D721Med (cell line): Measurements from ENCODE around the gene COL9A2.
"Not testable (repeated sequence)": the region's sequence is repeated elsewhere in the genome, so short reads cannot be mapped to it uniquely, and the experiment has no call there.

Source experiments
- DNase-seq: peaks from one replicate; pipeline ENCODE4 v3.0.0; 2011; ENCODE audit warnings: low spot score; ENCODE audit not compliant: insufficient read length
- FAIRE-seq: peaks from 2 replicates; lab custom pipeline; 2011; peaks lifted over from hg19 to GRCh38; lab: Jason Lieb, UNC
- TF ChIP-seq, protein P1 (sequence below): IDR thresholded peaks from 2 replicates; pipeline ENCODE4 v1.5.1; 2012; ENCODE audit warnings: mild to moderate bottlenecking, control low read depth; ENCODE audit not compliant: insufficient read depth; ENCODE audit errors: missing control alignments

Gene COL9A2

DNA sequence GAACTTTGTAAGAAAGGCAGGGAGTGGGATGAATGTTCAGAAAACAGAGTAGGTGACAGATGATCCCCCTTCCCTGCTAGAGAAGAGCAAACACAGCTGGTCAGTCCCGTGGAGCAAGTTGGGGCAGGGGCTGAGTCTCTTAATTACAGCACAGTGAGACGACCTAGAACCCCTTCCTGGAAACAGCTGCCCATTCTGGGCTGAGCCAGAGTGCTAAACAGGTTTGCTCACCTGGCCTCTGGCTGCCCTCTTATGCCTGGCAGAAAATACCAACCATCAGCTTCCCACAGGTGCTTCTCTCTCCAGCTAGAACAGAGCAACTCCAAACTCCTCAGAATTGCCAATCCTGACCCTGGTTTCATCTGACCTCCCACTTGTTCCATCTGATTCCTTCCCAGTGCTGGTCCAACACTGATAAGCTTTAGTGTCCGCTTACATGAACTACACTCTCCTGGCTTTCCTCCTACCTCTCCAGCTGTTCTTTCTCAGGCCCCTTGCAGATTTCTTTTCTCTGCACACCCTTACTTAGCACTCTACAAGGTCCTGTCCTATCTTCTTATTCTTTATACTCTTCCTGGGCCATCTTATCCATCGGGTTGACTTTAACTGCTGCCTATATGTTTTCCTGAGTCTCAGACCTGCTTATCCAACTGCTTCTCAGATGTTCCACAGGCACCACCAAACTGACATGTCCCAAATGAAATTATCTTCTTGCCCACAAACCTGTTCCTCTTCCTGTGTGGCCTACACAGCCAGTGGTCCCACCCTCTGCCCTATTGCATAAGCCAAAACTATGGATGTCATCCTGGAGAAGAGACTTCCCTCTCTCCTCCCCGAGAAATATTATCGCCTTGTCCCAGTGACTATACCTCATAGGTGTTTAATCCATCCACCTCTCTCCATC lies 22.6 kb upstream of the COL9A2 start:
- FAIRE-seq: no peak
- no peak for DNase-seq
- TF ChIP-seq, protein P1, sequence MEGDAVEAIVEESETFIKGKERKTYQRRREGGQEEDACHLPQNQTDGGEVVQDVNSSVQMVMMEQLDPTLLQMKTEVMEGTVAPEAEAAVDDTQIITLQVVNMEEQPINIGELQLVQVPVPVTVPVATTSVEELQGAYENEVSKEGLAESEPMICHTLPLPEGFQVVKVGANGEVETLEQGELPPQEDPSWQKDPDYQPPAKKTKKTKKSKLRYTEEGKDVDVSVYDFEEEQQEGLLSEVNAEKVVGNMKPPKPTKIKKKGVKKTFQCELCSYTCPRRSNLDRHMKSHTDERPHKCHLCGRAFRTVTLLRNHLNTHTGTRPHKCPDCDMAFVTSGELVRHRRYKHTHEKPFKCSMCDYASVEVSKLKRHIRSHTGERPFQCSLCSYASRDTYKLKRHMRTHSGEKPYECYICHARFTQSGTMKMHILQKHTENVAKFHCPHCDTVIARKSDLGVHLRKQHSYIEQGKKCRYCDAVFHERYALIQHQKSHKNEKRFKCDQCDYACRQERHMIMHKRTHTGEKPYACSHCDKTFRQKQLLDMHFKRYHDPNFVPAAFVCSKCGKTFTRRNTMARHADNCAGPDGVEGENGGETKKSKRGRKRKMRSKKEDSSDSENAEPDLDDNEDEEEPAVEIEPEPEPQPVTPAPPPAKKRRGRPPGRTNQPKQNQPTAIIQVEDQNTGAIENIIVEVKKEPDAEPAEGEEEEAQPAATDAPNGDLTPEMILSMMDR: no peak

DNA sequence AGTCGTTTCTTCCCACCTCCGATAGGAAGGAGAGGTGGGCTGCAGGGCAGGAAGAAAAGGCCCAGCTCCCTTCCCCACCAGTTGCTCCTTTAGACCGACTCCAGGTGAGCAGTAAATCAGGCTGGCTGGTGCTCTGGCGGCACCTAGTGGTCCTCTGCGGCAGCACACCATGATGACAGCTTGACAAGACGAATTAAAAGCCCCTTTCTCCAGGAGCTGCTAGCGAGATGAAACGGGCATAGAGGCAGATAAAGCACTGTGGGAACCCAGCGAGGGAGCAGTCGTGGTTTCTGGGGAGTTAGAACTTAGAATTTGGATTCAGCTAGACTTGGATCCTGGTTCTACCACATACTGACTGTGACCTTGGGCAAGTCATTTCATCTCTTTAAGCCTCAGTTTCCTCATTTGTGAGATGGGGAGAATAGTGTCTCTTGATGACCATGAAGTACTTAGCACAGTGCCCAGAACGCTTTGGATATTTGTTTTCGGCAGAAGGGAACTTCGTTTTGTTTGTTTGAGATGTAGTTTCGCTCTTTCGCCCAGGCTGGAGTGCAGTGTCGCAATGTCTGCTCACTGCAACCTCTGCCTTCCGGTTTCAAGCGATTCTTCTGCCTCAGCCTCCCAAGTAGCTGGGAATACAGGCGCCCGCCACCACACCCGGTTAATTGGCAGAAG lies 21.8 kb upstream of the COL9A2 start:
- DNase-seq (peak; percentile 62), FAIRE-seq (no peak)
- TF ChIP-seq, protein P1: peak; percentile 100

DNA sequence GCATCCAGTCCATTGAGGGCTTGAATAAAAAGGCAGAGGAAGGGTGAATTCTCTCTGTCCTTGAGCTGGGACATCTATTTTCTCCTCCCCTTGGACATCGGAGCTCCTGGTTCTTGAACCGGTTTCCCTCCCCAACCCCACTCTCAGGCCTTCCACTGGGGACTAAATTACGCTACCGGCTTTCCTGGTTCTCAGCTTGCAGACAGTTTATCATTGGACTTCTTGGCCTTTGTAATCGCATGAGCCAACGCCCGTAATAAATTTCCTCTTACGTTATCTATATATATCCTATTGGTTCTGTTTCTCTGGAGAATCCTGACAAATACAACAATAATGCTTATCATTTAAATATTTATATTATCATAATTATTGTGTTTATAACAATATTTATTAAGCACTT lies 20.4 kb upstream of the COL9A2 start:
- DNase-seq (no peak), FAIRE-seq (no peak)
- TF ChIP-seq, protein P1: no peak

DNA sequence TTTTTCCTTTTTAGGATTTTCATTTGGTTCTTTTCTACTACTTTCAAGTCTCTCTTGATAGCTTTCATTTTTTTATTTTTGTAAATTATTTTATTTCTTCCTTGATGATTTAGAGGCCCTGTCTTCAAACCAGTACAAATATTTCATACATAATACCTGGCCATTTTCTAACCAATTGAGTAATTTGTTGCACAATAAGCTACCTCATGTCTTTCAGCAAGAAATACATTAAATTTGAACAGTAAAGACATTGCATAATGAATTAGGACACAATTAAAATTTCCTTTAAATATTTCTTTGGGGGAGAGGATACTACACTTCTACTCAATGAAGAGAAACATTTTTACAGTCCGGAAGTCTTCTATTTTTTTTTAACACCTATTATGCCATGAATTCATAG lies 15.6 kb upstream of the COL9A2 start:
- DNase-seq (no peak), FAIRE-seq (no peak)
- TF ChIP-seq, protein P1: no peak

DNA sequence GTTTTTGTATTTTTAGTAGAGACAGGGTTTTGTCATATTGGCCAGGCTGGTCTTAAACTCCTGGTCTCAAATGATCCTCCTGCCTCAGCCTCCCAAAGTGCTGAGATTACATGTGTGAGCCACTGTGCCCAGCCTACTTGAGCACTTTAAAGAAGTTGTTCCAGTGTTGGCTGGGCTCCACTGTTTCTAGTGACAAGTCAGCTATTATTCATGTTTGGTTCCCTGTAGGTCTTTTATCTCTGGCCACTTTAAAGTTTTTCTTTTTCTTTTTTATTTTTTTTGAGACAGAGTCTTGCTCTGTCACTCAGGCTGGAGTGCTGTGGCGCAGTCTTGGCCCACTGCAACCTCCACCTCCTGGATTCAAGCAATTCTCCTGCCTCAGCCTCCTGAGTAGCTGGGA lies 14.3 kb upstream of the COL9A2 start:
- not testable (repeated sequence) for FAIRE-seq, DNase-seq

DNA sequence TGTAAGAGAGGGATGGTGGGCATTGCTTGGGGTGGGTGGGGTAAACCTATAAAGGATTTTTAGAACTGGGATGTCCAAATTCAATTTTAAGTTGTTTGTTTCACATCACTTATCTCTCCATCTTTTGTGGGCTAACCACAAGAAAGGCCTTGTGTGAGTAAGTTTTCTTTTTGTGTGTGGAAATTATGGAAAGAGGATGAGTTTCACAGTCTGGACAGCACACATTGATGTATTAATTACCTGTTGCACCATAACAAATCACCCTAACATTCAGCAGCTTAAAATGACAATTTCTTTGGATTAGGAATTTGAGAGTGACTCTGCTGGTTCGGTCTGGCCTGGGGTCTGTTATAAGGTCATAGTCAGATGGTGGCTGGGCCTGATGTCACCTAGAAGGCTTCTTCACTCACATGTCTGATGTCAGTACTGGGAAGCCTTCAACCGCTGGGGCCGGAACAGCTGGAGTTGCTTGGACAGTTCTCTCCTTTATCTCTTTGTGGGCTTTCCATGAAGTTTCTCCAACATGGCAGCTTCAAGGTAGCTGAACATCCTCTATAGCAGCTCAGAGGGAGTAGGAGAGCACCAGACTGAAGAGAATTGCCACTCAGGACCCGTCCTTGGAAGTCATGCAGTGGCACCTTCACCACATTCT lies 2.0 kb upstream of the COL9A2 start:
- no peak for DNase-seq
- TF ChIP-seq, protein P1: no peak
- FAIRE-seq: no peak

DNA sequence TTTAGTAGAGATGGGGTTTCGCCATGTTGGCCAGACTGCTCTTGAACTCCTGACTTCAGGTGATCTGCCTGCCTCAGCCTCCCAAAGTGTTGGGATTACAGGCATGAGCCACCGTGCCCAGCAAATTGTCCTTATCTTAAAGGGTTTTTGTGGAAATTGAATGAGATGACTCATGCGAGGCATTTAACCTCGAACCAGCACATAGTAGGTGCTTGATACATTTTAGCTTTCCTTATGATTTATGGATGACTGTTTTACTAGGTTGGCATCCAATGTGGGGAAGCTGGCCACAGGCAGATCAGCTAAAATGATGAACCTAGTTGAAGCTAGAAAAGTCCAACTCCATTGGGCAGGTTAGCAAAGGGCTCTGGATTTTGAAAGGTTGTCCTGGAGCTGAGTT lies 1.4 kb upstream of the COL9A2 start:
- TF ChIP-seq, protein P1: no peak
- no peak for FAIRE-seq
- DNase-seq: no peak
